COR-L47 (cell line): ENCODE data around the gene PLAC9.

ENCODE experiments used
- DNase-seq: peaks from one replicate; lab custom pipeline; 2025; lab: John Stamatoyannopoulos, UW

Gene PLAC9

DNA sequence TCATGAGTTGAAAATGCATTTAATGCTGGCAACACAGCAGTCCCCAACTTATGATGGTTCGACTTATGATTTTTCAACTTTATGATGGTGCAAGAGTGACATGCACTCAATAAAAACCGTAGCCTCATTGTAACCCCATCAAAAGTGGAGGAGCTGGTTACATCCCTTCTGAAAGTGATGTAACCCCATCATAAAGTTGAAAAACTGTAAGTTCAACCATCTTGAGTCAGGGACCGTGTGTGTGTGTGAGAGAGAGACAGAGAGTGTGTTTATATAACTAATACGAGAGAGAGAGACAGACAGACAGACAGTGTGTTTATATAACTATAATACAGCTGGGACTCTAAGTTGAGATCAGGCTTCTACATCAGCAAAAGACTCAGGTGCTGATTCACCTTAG is 51.8 kb downstream of the PLAC9 start:
- no peak for DNase-seq

DNA sequence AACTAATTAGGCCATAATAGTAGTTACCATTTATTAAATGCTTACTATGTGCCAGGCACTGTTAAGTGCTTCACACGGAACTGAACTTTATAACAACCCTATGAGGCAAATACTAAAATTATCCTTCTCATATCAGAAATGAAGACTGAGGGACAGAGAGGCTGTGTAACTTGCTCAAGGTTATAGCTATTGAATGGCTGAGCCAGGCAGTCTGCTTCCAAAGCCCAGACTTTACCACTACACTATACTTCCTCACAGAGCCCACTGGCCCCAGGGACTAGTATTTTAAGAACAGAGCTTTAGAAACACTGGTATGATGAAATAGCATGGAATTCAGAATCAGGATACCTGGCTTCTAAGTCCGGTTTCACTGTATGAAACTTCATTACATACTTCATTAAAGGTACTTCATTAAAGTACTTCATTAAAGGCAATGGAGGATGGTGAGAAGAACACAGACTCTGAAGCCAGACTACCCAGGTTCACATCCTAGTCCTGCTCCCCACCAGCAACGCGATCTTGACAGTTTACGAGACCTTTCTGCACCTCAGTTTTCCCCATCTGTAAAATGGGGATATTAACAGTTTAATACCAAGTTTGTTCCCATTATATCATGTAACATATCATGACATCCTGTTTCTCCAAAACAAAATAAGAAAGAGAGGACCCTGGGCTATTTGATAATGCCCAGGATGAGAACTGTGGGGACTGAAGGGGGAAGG is 53.2 kb downstream of the PLAC9 start:
- no peak for DNase-seq

GRCh38 chr10:80186364-80187012 is 54.0 kb downstream of the PLAC9 start:
- no peak for DNase-seq

DNA sequence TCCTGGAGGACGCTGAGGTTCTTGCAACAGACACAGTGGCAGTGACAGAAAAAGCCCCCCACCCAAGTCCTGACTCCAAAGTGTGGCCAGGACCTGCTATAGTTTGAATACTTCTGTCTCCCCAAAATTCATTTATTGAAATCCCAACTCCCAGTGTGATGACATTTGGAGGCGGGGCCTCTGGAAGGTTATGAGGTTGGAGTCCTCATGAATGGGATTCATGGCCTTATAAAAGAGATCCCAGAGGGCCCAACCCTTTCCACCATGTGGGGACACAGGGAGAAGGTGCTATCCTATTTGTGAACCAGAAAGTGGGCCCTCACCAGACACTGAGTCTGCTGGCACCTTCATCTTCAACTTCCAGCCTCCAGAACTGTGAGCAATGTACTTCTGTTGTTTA is 54.5 kb downstream of the PLAC9 start:
- no peak for DNase-seq

GRCh38 chr10:80187465-80188409 is 55.2 kb downstream of the PLAC9 start:
- peak; percentile 59 for DNase-seq

- DNase-seq, result no peak
Observed at GRCh38 chr10:80188713-80189112, 56.2 kb downstream of the PLAC9 start.

DNA sequence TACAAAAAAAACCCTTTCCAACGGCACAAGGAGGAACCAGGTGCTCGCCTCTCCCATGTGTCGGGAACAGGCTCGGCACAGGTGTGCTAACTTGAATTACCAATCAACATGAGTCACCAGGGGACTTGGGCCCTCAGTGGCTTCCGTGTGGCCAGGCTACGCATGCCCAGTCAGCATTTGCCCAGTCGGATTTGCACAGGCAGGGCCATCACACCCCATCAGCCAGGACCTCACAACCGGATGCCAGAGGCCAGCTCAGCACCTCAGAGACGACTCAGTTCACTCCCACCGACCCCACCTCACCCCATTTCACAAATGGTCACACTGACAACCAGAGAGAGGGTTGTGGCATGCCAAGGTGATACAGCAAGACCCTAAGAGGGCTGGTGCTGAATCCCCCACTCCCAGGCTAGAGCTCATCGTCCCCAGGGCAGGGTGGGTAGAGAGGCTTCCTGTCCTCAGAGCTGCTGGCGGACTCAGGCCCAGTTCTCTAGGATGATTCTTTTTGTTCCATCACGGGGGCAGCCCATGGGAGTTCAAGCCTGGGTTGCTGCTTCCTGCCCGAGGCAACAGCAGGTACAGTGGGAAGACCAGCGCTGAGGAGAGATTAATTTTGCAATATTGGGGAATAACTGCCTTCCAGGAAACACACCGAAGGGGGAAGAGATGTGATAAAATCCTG is 59.2 kb downstream of the PLAC9 start:
- no peak for DNase-seq

DNA sequence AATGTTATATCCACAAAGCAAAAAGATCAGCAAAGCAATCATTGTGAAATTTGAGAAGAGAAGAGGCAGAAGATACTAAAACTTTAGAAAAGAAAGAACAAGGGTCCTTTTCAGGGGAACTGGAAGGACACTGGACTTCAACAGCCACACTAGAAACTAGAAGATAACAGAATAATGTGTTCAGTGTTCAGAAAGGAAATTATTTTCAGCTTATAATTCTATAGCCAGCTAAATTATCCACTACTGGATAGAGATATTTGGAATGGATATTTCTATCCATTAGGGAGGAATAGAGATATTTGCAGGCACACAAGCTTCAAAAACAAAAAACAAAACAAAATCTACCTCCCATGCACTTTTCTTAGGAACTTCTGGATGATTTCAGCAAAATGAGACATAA is 60.0 kb downstream of the PLAC9 start:
- no peak for DNase-seq

GRCh38 chr10:80194373-80195045 is 62.0 kb downstream of the PLAC9 start:
- DNase-seq, result no peak
